Loucy (cell line): ENCODE results near the gene GPR107.
A peak's percentile ranks its signal among the peaks of the same experiment; 100 is the strongest.
"Not testable (repeated sequence)": the region's sequence is repeated elsewhere in the genome, so short reads cannot be mapped to it uniquely, and the experiment has no call there.

Source experiments
- H2AFZ ChIP-seq: fragments of 200-600 bp; sonication (generic); 2 replicates; pipeline ENCODE4 v1.6.0; 2016; ENCODE audit warnings: antibody characterized with exemption, mild to moderate bottlenecking, low read length, moderate library complexity
- H3F3A ChIP-seq: fragments of 200-600 bp; 2 replicates; pipeline ENCODE4 v1.6.0; 2016; ENCODE audit warnings: antibody characterized with exemption, low read depth, mild to moderate bottlenecking
- H3K27me3 ChIP-seq: fragments of 200-600 bp; sonication (generic); 2 replicates; pipeline ENCODE4 v1.6.1; 2014; ENCODE audit warnings: low read length, mild to moderate bottlenecking; ENCODE audit not compliant: insufficient read depth, poor library complexity, severe bottlenecking
- H3K36me3 ChIP-seq: fragments of 200-600 bp; sonication (generic); 2 replicates; pipeline ENCODE4 v1.6.1; 2016; ENCODE audit warnings: low read length; ENCODE audit not compliant: insufficient read depth
- H3K4me1 ChIP-seq: fragments of 200-600 bp; sonication (generic); 2 replicates; pipeline ENCODE4 v1.5.1; 2014; ENCODE audit warnings: low read length, mild to moderate bottlenecking; ENCODE audit not compliant: insufficient read depth, poor library complexity, severe bottlenecking
- H3K4me2 ChIP-seq: fragments of 200-600 bp; sonication (generic); 2 replicates; pipeline ENCODE4 v1.6.0; 2014; ENCODE audit warnings: antibody characterized with exemption, low read length, low read depth, mild to moderate bottlenecking; ENCODE audit not compliant: poor library complexity, severe bottlenecking
- H3K4me3 ChIP-seq: fragments of 200-600 bp; sonication (generic); 2 replicates; pipeline ENCODE4 v1.5.1; 2014; ENCODE audit warnings: low read length, mild to moderate bottlenecking, mixed read lengths; ENCODE audit not compliant: poor library complexity, severe bottlenecking
- H3K79me2 ChIP-seq: fragments of 200-600 bp; sonication (generic); 2 replicates; pipeline ENCODE4 v1.6.1; 2014; ENCODE audit warnings: low read length; ENCODE audit not compliant: insufficient read depth
- H3K9ac ChIP-seq: fragments of 200-600 bp; sonication (generic); 2 replicates; pipeline ENCODE4 v1.6.0; 2014; ENCODE audit warnings: mild to moderate bottlenecking, low read depth, low read length, moderate library complexity; ENCODE audit not compliant: poor library complexity, severe bottlenecking
- H3K9me2 ChIP-seq: fragments of 200-600 bp; sonication (generic); replicated peaks from 2 replicates; pipeline ENCODE4 v1.6.1; 2016; ENCODE audit warnings: low read depth, low read length, mixed read lengths
- H3K9me3 ChIP-seq: fragments of 200-600 bp; sonication (generic); 2 replicates; pipeline ENCODE4 v1.6.1; 2014; ENCODE audit warnings: mild to moderate bottlenecking, antibody characterized with exemption, low read length, low read depth; ENCODE audit not compliant: insufficient read depth
- H4K20me1 ChIP-seq: fragments of 200-600 bp; sonication (generic); 2 replicates; pipeline ENCODE4 v1.6.0; 2014; ENCODE audit warnings: antibody characterized with exemption, low read length, mild to moderate bottlenecking; ENCODE audit not compliant: insufficient read depth, poor library complexity, severe bottlenecking
- EZH2phosphoT487 ChIP-seq: fragments of 200-600 bp; IDR thresholded peaks from 2 replicates; pipeline ENCODE4 v1.6.1; 2018; ENCODE audit warnings: antibody characterized with exemption, mild to moderate bottlenecking, moderate library complexity, borderline replicate concordance
- TF ChIP-seq, protein P1 (sequence below): fragments of 200-600 bp; sonication (generic); conservative IDR thresholded peaks from 2 replicates; pipeline ENCODE4 v1.5.1; 2014; ENCODE audit warnings: mild to moderate bottlenecking, antibody characterized with exemption, low read length

The GPR107 gene

DNA sequence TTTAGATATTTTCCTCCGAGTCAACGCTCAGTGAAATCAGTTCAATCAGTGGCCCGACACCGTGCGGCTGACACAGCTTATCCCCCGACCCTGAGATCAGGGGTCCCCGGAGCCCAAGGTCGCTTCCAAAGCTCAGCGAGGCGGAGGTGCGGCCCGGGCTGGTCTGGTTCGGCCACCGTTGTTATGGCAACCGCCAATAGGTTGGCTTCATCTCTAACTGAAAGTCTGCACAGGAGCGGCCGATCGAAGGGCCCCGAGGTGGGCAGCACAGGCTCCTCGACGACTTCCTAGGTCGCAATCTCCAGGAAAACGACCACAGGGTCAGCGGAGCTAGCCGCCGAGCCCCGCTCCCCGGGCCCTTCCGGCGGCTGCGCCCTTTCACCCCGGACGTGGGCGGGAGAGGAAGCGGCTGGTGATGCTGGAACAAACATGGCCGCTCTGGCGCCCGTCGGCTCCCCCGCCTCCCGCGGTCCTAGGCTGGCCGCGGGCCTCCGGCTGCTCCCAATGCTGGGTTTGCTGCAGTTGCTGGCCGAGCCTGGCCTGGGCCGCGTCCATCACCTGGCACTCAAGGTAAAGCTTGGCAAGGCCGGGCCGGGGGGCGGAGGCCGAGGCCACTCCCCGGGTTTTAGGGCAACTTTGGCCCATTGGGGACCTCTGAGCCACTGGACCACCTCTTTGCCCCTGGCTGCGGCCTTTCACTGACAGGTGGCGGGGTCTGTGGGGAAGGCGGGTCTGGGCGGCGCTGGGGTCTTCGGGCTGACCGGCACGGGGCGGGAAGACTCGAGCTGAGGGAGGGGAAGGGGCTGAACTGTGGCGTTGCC is at the start of gene GPR107:
Gene GPR107 (plus strand): TSS at position 403 of the 821 bp plus-strand sequence. CDS start 27 bp downstream, at position 430.
- peak within 1 kb of the TSS; percentile 89 for H2AFZ ChIP-seq
- H3K79me2 ChIP-seq: peaks cover 48% of the 10 kb centered on the region
- no peaks in the 10 kb centered on the region; the same call in 1 of the 2 replicates for H3F3A ChIP-seq
- no peaks in the 10 kb centered on the region for H3K9me3 ChIP-seq
- peak within 1 kb of the TSS; percentile 90 for H3K9ac ChIP-seq
- H3K4me3 ChIP-seq: peak within 1 kb of the TSS; percentile 96
- H3K4me1 ChIP-seq: no peaks in the 10 kb centered on the region
- peak within 1 kb of the TSS; percentile 86 for H3K4me2 ChIP-seq
- TF ChIP-seq EZH2phosphoT487: no peak
- TF ChIP-seq, protein P1, sequence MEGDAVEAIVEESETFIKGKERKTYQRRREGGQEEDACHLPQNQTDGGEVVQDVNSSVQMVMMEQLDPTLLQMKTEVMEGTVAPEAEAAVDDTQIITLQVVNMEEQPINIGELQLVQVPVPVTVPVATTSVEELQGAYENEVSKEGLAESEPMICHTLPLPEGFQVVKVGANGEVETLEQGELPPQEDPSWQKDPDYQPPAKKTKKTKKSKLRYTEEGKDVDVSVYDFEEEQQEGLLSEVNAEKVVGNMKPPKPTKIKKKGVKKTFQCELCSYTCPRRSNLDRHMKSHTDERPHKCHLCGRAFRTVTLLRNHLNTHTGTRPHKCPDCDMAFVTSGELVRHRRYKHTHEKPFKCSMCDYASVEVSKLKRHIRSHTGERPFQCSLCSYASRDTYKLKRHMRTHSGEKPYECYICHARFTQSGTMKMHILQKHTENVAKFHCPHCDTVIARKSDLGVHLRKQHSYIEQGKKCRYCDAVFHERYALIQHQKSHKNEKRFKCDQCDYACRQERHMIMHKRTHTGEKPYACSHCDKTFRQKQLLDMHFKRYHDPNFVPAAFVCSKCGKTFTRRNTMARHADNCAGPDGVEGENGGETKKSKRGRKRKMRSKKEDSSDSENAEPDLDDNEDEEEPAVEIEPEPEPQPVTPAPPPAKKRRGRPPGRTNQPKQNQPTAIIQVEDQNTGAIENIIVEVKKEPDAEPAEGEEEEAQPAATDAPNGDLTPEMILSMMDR: no peak
- no peaks in the 10 kb centered on the region for H3K36me3 ChIP-seq
- no peaks in the 10 kb centered on the region for H4K20me1 ChIP-seq
- H3K27me3 ChIP-seq: no peaks in the 10 kb centered on the region
- H3K9me2 ChIP-seq: no peaks in the 10 kb centered on the region

DNA sequence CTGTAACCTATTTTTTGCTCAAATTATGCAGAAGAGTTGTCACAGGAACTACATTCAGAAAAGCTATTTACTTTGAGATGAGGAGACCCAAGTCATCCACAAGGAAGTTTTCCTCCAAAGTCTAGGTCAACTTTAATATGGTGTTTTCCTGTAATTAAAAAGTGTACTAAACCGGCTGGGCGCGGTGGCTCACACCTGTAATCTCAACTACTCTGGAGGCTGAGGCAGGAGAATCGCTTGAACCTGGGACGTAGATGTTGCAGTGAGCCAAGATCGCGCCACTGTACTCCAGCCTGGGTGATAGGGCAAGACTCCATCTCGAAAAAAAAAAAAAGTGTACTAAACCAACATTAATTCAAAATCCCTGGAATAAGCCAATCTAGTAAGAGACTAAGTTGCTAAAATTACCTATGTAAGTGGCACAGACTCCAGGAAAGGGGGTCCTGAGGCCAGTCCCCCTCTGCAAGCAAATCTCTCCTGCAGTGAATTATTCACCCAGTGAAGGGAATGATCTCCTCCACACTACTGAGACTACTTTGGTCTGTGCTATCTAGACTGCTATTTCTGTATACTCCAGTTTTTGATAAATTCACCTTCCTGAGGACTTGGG is 49.7 kb upstream of the GPR107 start:
- no peak for TF ChIP-seq EZH2phosphoT487
- TF ChIP-seq, protein P1: no peak
- Histone ChIP-seq H3K9me3 (no peaks in the 10 kb centered on the region), H3K9me2 (no peaks in the 10 kb centered on the region), H3K4me1 (no peaks in the 10 kb centered on the region), H3F3A (no peaks in the 10 kb centered on the region), H3K79me2 (peaks cover 98% of the 10 kb centered on the region), H4K20me1 (peaks cover 56% of the 10 kb centered on the region), H2AFZ (no peak overlapping the region), H3K9ac (no peak overlapping the region), H3K4me3 (no peak overlapping the region), H3K36me3 (peaks cover 21% of the 10 kb centered on the region; the same call in 1 of the 2 replicates), H3K27me3 (no peaks in the 10 kb centered on the region), H3K4me2 (no peak overlapping the region)

DNA sequence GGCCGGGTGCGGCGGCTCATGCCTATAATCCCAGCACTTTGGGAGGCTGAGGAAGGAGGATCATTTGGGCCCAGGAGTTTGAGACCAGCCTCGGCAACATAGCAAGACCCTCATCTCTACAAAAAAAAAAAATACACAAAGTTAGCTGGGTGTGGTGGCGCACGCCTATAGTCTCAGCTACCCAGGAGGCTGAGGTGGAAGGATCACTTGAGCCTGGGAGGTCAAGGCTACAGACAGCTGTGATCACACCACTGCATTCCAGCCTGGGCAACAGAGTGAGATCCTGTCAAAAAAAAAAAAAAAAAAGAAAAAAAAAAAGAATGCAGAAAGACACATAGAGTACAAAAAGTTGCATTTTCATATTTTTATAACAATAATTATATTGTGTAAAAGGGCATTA is 46.8 kb upstream of the GPR107 start:
- H3K4me1 ChIP-seq, H3K9ac ChIP-seq, H3F3A ChIP-seq, H3K9me2 ChIP-seq, H3K9me3 ChIP-seq, H2AFZ ChIP-seq, H3K27me3 ChIP-seq, H3K4me3 ChIP-seq, H3K4me2 ChIP-seq: not testable (repeated sequence)
- Histone ChIP-seq H4K20me1 (peaks cover 58% of the 10 kb centered on the region), H3K79me2 (peaks cover 96% of the 10 kb centered on the region), H3K36me3 (peaks cover 12% of the 10 kb centered on the region; the same call in 1 of the 2 replicates)
